HepG2 (cell line): ENCODE results near the gene DLX3. TPM values are rescaled to one million over a fixed set of nuclear protein-coding genes. Genes with fewer than 3 reads are reported as not detected.

Experiments used
- FOXM1 ChIP-seq: sonication (generic); formaldehyde crosslinking; IDR thresholded peaks from 2 replicates; pipeline ENCODE4 v1.5.0; 2020; ENCODE audit warnings: missing genetic modification reagents
- GATA4 ChIP-seq: sonication (generic); IDR thresholded peaks from 2 replicates; pipeline ENCODE4 v1.6.1; 2016; ENCODE audit warnings: antibody characterized with exemption, low read depth, borderline replicate concordance
- HIVEP1 ChIP-seq: sonication (generic); formaldehyde crosslinking; IDR thresholded peaks from 2 replicates; pipeline ENCODE4 v1.4.0; 2020; ENCODE audit warnings: mild to moderate bottlenecking, missing genetic modification reagents
- HMGA1 ChIP-seq: sonication (generic); formaldehyde crosslinking; conservative IDR thresholded peaks from 2 replicates; pipeline ENCODE4 v1.4.0; 2020; ENCODE audit warnings: missing genetic modification reagents
- IRF2 ChIP-seq: IDR thresholded peaks from 2 replicates; pipeline ENCODE4 v1.6.1; 2018; ENCODE audit warnings: missing genetic modification reagents, missing compliant biosample characterization
- KDM2A ChIP-seq: sonication (generic); formaldehyde crosslinking; IDR thresholded peaks from 2 replicates; pipeline ENCODE4 v1.4.0; 2020; ENCODE audit warnings: low read depth, missing genetic modification reagents, borderline replicate concordance
- KDM5A ChIP-seq: fragments of 200-600 bp; sonication (generic); IDR thresholded peaks from 2 replicates; pipeline ENCODE4 v1.7.0; 2018; ENCODE audit warnings: antibody characterized with exemption, mild to moderate bottlenecking, low read length, borderline replicate concordance
- NCOA2 ChIP-seq: sonication (generic); formaldehyde crosslinking; IDR thresholded peaks from 2 replicates; pipeline ENCODE4 v1.8.0; 2022; ENCODE audit warnings: inconsistent platforms
- PTBP1 ChIP-seq: fragments of 200-400 bp; formaldehyde crosslinking; IDR thresholded peaks from 2 replicates; pipeline ENCODE4 v1.6.1; 2018; ENCODE audit warnings: low read length, low read depth; ENCODE audit not compliant: poor library complexity, severe bottlenecking
- SMAD3 ChIP-seq: sonication (generic); formaldehyde crosslinking; IDR thresholded peaks from 2 replicates; pipeline ENCODE4 v1.4.0; 2020; ENCODE audit warnings: missing genetic modification reagents
- SNAPC2 ChIP-seq: sonication (generic); formaldehyde crosslinking; IDR thresholded peaks from 2 replicates; pipeline ENCODE4 v1.8.1; 2022; ENCODE audit warnings: mild to moderate bottlenecking, missing genetic modification reagents
- SP1 ChIP-seq, 2 experiments: fragments of 450-650 bp in 1 of 2; sonication (generic) in 1 of 2; formaldehyde crosslinking in 1 of 2; IDR thresholded peaks; 2 replicates each; pipeline versions ENCODE4 v1.4.0 to v1.6.1; 2016 to 2020; ENCODE audit warnings: missing genetic modification reagents in 1 of 2
- TCF12 ChIP-seq, 2 experiments: fragments of 450-650 bp in 1 of 2; sonication (generic) in 1 of 2; formaldehyde crosslinking in 1 of 2; IDR thresholded peaks; 2 replicates each; pipeline versions ENCODE4 v1.6.1 to v1.8.0; 2017 to 2022; ENCODE audit warnings: antibody characterized with exemption in 1 of 2, mild to moderate bottlenecking in 1 of 2, missing genetic modification reagents in 1 of 2, moderate library complexity in 1 of 2
- TOPORS ChIP-seq: sonication (generic); formaldehyde crosslinking; IDR thresholded peaks from 2 replicates; pipeline ENCODE4 v1.8.0; 2023; ENCODE audit warnings: mild to moderate bottlenecking, missing genetic modification reagents
- ZBTB21 ChIP-seq: sonication (generic); formaldehyde crosslinking; IDR thresholded peaks from 2 replicates; pipeline ENCODE4 v1.4.0; 2020; ENCODE audit warnings: missing genetic modification reagents
- ZFX ChIP-seq: sonication (generic); formaldehyde crosslinking; IDR thresholded peaks from 2 replicates; pipeline ENCODE4 v1.4.0; 2020; ENCODE audit warnings: mild to moderate bottlenecking, low read depth, missing genetic modification reagents, moderate library complexity
- ZNF335 ChIP-seq: sonication (generic); formaldehyde crosslinking; IDR thresholded peaks from 2 replicates; pipeline ENCODE4 v1.4.0; 2020; ENCODE audit warnings: missing genetic modification reagents
- polyA plus RNA-seq, 8 experiments: library from polyadenylated mRNA; depleted of rRNA in 3 of 8; stranded (reverse) in 7 of 8; unstranded in 1 of 8; fragments of >200 nt; fragmentation: Illumina TruSeq in 4 of 8; extraction: Trizol in 4 of 8; gene quantifications; 2 replicates each; pipeline versions ENCODE4 v1.2.1 to v1.2.3, GENCODE V29; 2011 to 2016; ENCODE audit warnings: low read depth in 4 of 8, missing spikeins in 1 of 8, mixed read lengths in 1 of 8; ENCODE audit not compliant: insufficient read depth in 1 of 8
- total RNA-seq, 5 experiments: library from RNA; depleted of rRNA; stranded (reverse); fragments of >200 nt; fragmentation: Illumina TruSeq; extraction: Trizol; gene quantifications; 2 replicates each; pipeline ENCODE4 v1.2.3, GENCODE V29; 2016; ENCODE audit warnings: low read depth in 1 of 5
- TF ChIP-seq, protein P1 (sequence below): sonication (generic); formaldehyde crosslinking; IDR thresholded peaks from 2 replicates; pipeline ENCODE4 v1.4.0; 2020; ENCODE audit warnings: low read depth, missing genetic modification reagents
- TF ChIP-seq, protein P2 (sequence below): sonication (generic); formaldehyde crosslinking; IDR thresholded peaks from 2 replicates; pipeline ENCODE4 v1.5.0; 2020; ENCODE audit warnings: missing genetic modification reagents

DLX3 gene
- total and polyA plus RNA-seq, 2 of the 13 experiments (the other 11 are each of a cell fraction or from before 2014, with no cell fraction given): 0.03 TPM; not detected in 1

DNA sequence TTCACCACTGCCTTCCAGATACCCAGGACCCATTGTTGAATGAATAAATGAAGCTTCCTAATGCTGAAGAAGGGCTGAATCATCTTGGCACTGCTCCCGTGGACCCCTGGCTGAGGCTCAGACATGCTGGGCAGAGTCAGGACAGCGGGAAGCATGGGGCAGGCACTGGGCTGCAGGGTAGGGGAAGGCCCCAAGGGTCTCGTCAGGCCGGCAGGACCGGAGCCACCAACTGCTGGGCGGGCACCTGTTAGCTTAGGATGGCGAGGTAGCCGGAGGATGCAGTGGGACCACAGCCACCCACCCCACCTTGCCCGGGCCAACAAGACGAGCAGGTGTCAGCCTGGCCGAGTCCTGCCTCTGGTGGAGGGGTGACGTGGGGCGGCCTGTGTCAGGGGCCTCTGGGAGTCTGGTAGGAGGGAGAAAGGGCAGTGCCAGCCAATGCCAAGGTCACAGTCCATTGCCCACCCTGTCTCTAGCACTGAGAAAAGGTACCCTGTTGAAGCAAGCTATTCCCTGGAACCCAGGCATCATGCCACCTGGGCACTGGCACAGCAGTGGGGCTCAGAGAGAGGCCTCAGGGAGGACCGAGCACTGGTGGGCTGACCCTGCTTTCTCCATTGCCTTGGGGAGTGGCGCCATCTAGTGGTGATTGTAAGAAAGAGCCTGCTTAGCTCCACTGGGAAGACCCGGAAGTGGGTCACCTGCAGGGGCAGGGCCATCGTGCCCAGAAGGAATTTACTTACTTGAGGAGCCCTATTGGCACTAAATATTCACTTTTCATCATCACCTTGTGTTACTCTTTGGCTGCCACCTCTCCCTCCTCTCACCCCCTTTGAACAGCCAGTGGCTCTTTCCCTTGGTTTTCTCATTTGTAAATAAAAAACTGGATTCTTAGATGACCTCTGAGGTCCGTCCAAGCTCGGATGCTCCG, 3.0 kb upstream of the DLX3 start (continued):
- TF ChIP-seq, protein P1, sequence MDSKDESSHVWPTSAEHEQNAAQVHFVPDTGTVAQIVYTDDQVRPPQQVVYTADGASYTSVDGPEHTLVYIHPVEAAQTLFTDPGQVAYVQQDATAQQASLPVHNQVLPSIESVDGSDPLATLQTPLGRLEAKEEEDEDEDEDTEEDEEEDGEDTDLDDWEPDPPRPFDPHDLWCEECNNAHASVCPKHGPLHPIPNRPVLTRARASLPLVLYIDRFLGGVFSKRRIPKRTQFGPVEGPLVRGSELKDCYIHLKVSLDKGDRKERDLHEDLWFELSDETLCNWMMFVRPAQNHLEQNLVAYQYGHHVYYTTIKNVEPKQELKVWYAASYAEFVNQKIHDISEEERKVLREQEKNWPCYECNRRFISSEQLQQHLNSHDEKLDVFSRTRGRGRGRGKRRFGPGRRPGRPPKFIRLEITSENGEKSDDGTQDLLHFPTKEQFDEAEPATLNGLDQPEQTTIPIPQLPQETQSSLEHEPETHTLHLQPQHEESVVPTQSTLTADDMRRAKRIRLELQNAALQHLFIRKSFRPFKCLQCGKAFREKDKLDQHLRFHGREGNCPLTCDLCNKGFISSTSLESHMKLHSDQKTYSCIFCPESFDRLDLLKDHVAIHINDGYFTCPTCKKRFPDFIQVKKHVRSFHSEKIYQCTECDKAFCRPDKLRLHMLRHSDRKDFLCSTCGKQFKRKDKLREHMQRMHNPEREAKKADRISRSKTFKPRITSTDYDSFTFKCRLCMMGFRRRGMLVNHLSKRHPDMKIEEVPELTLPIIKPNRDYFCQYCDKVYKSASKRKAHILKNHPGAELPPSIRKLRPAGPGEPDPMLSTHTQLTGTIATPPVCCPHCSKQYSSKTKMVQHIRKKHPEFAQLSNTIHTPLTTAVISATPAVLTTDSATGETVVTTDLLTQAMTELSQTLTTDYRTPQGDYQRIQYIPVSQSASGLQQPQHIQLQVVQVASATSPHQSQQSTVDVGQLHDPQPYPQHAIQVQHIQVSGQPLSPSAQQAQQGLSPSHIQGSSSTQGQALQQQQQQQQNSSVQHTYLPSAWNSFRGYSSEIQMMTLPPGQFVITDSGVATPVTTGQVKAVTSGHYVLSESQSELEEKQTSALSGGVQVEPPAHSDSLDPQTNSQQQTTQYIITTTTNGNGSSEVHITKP (CRISPR knock-in tag): no peak
- TF ChIP-seq HIVEP1 (CRISPR knock-in tag) (no peak), SMAD3 (CRISPR knock-in tag) (peak; percentile 87), ZBTB21 (CRISPR knock-in tag) (no peak), HMGA1 (CRISPR knock-in tag) (no peak), NCOA2 (no peak), FOXM1 (CRISPR knock-in tag) (no peak), GATA4 (no peak), TCF12 (IDR thresholded peaks at IDR 0.05) (no peak), TCF12 (CRISPR knock-in tag; IDR thresholded peaks at IDR 0.05) (no peak), IRF2 (peak; percentile 61; the same call in 1 of the 2 replicates), ZFX (peak; percentile 37; the same call in 1 of the 2 replicates), SNAPC2 (CRISPR knock-in tag) (0 out of 2 replicates have a peak, but pooled peaks have one; percentile 24), SP1 (IDR thresholded peaks at IDR 0.05) (no peak), SP1 (CRISPR knock-in tag; IDR thresholded peaks at IDR 0.05) (no peak), TOPORS (CRISPR knock-in tag) (no peak), KDM5A (no peak), PTBP1 (no peak), KDM2A (CRISPR knock-in tag) (peak; percentile 80), ZNF335 (CRISPR knock-in tag) (peak; percentile 80; the same call in 1 of the 2 replicates)
- TF ChIP-seq, protein P2, sequence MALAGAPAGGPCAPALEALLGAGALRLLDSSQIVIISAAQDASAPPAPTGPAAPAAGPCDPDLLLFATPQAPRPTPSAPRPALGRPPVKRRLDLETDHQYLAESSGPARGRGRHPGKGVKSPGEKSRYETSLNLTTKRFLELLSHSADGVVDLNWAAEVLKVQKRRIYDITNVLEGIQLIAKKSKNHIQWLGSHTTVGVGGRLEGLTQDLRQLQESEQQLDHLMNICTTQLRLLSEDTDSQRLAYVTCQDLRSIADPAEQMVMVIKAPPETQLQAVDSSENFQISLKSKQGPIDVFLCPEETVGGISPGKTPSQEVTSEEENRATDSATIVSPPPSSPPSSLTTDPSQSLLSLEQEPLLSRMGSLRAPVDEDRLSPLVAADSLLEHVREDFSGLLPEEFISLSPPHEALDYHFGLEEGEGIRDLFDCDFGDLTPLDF: no peak
